GM10847 (cell line): ENCODE data around the gene GPM6B.

Experiments used
- POLR2A ChIP-seq: IDR thresholded peaks from 2 replicates; pipeline ENCODE4 v1.6.1; 2011; ENCODE audit not compliant: insufficient read length; ENCODE audit errors: extremely low read depth

Gene GPM6B

DNA sequence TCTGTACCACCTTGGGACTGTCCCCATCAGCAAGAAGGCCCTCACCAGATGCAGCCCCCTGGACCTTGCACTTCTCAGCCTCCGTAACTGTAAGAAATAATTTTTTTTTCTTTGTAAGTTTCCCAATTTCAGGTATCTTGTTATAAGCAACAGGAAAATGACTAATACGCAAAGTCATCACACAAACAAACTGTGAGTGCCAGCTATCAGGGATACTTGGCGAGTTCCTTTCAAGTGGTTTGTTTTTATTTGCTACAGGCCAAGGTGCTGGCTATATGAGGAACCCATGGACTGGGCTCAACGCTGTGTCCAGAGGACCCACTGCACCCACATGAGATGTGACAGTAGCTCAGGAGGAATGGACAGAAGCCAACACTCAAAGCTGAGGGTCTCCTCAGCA lies 11.5 kb upstream of the GPM6B start:
- no peak for TF ChIP-seq POLR2A

DNA sequence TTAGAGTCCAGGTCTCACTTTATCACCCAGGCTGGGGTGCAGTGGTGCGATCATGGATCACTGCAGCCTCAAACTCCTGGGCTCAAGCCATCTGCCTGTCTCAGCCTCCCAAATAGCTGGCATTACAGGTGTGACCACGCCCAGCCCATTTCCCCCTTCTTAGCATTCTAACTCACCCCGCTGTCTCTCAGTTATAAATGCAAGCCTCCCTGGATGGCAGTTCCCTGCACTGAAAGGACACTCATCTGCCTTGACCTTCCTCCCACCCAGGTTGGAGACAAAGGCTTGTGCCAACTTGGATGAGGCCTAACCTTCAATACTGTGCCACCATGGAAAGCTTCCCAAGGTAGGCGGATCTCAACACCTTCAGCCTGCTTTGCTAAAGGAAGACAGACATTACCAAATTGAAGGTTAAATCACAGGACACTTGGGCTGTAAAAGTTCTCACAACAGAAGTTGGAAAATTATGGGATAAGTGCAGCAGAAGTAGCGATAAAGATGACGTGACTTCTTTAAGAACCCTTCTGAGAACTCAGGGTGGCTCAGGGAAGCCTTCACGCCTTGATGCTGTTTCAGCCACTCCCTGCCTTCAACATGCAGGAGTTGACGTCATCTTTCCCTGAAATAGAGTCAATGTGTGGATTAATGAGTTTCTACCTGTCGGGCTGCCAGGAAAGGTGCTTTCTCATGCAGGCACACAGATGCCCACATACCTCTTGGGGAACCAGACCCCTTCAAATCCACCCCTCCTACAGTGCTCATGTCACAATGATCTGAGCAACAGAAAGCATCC lies 10.6 kb upstream of the GPM6B start:
- TF ChIP-seq POLR2A = no peak

DNA sequence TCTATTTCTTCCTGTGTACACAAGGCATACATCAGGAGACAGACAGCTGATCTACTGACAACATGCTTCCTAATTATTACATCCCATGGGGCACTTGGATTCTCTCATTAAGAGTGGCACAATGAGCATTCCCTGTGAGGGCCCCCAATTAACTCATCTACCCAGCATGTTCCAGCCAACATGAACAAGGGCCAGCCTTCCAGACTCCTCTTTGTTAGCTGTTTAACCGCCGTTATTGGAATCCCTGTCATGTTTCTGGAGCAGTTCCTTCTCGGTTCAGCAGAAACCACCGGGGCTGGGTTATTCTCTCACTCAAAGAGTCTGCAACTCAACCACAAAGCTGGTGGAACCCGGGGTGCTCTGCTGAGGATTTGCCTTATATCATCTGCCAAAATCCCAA lies 9.9 kb upstream of the GPM6B start:
- no peak for TF ChIP-seq POLR2A

DNA sequence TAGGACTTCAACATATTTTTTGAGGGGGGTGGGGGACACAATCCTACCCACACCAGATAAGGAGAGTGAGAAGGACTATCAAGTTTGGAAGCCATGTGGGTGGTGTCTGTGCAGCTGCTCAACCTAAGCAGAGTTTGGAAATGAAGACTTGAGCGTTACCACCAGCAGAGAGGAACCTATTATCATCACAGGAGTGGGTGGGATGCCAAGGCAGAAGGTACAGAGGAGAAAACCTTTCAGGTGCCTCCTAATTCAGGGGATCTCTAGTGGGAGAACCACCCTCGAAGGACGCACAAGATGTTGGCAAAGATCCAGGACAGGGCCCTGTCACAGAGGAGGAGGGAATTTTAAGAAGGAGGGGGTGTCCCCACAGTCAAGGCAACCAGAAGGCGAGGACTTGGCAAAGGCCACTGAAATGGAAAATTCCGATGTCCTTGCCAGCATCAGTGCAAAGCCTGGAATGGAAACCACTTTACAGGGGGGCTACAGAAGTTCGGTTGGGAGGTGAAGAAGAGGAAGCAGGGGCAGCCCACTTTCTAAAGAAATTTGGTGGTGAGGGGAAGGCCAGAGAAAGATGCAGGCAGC lies 8.4 kb upstream of the GPM6B start:
- TF ChIP-seq POLR2A = no peak

DNA sequence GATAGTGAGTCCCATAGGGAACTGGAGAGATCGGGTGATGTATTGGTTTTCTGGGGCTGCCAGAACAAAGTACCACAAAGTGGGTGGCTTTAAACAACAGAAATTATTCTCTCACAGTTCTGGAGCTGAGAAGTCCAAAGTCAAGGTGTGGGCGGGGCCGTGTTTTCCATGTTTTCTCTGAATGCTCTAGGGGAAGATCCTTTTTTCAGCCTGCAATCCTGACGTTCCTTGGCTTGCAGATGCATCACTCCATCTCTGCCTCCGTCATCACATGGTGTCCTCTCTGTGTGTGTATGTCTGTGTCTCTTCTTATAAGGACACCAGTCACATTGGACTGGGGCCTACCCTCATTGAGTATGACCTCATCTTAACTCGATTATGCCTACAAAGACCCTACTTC lies 7.9 kb upstream of the GPM6B start:
- TF ChIP-seq POLR2A = no peak

DNA sequence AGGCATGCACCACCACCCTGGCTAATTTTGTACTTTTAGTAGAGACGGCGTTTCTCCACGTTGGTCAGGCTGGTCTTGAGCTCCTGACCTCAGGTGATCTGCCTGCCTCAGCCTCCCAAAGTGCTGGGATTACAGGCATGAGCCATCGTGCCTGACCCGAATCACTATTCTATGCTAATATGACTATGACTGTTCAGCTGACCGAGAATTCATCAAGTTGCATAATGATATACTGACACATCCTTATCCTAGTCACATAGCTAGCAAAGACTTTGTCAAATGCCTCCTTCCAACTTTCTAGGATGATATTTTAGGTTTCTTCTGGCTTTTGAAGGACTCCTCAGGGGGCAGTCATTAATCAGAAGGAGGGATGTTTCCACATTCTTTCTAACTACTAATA lies 4.8 kb upstream of the GPM6B start:
- TF ChIP-seq POLR2A = no peak

DNA sequence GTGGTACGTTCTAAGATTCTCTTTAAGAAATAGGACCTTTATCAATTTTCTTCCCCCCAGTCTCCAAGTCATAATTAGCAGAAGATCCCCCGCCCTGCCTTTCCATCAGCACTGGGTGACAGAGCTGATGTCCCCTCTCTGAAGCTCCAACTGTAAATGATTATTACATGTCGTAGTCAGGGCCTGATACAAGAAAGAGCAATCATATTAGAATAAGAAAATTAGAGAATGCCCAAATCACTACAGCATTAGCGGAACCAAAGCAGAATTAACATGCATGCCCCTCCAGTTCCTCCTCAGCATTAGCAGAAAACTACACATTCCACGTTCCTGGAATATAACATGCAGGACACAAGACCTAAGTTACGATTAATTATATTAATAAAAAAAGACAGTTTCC lies 717 bp downstream of the GPM6B start:
- no peak for TF ChIP-seq POLR2A

DNA sequence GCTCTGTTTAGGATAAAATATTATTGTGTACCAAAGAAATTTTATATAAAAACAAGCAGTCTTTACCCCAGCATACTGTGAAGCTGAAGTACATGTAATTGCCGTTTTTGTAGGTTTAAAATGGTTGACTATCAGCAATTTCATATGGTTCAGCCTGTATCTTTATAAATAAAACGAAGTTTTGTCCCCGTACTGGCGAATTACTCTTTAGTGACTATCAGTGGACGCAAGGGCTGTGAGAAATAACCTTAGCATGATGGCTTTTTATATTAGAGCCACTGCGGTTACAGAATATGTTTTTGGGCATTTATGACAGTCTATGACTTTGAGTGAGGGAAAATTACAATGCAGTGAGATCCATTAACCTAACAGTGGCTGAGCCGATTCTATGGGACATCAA lies 1.2 kb downstream of the GPM6B start:
- TF ChIP-seq POLR2A = no peak

DNA sequence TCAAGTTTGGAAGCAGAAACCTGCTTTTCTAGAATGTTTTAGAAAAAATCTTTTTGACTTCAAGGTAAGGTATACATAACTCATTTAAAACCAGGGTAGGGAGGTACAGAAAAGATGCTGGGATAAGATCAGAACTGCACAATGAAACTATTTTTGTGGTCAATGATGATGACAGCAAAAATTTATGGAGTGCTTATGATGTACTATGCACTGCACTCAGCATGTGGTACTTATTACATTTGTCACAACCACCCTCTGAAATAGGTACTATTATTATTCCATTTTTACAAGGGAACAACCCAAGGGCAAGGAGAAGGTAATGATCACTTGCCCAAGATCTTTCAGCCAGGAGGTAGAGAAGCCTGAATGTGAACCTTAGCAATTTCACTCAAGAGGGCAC lies 8.0 kb downstream of the GPM6B start:
- no peak for TF ChIP-seq POLR2A

DNA sequence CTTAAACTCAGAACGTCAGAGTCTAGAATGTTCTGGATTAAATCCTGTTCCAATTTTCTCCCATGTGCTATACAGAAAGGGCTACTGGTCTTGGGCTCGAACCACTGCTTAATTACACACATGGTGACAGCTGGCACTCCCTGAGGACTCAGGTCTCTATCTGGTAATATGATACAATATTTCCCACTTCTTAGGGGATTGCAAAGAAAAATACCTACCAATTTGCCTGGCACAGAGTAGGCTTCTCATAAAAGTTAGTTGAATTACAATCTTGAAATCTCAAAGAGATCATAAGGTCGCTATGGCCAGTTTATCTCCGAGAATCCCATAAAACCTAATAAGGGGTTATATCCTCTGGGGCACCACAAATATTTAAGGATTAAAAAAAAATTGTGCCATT lies 8.6 kb downstream of the GPM6B start:
- no peak for TF ChIP-seq POLR2A

DNA sequence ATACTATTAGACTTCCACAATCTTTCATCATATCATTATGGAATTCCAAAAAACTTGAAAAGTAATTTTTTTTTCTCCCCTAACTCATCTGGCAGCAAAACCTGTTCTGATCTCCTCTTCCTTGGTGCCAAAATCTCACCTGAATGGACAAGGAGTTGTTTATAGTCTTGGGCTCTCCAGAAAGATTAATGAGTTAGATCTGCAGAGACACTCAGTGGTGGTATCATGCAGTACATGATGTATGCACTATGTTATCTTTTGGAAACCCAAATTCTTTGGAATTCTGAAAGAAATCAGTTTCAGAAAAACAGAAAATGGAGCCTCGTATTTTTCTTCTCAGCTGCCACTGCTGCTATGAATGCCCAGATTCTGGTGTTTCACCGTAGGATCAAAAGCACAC lies 11.7 kb downstream of the GPM6B start:
- no peak for TF ChIP-seq POLR2A

DNA sequence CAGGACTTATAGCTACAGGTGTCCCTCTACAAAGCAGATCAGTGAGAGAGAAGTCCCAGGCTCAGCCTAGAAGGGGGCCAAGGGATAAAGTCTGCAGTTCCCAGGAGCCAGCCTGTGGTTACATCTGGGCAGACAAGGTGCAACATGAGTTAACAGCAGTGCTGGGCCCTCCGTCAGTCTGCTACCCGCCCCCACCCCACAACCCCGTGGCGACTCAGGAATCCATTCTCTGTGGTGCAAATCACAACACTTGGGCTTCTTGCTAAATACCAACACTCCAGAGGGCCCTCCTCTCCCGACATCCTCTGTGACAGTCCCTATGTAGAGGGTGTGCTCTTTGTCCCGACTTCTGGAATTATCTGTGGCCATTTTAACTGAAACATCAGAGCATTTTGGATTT lies 13.8 kb downstream of the GPM6B start:
- TF ChIP-seq POLR2A = no peak

DNA sequence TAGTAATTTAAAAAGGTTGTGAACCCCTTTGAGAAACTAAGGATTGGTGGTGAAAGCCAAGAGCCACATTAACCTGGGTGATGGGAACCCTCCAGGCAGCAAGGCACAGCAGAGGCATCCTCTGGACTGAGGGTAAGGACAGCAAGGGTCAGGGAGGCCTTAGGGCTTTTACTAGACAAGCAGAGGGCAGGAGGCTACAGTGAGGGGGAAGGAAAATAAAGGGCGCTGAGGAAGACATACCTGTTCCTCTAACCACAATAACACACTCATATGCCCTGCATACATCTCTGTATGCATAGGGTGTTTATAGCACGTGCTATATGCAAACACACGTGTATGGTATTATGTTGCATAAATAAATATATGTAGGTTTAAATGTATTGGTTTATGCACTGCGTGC lies 18.7 kb downstream of the GPM6B start:
- TF ChIP-seq POLR2A = no peak

DNA sequence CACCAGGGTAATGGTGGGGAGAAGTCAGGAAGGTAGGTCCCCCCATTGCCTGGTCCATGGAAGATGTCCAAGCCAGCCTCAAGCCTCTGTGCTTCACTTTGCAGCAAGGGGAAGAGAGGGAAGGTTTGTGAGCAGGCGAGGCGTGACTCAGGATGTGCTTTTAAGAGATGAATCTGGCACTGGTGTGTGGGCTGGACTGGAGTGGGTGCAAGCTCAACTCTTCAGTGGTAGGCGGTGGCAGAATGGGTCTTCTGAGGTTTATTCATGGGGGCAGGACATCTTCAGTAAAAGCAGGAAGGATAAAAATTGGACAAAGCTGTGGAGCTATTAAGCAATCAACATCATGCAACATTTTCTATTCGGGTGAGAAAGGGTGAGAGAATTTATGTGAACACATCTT lies 19.4 kb downstream of the GPM6B start:
- TF ChIP-seq POLR2A = no peak

DNA sequence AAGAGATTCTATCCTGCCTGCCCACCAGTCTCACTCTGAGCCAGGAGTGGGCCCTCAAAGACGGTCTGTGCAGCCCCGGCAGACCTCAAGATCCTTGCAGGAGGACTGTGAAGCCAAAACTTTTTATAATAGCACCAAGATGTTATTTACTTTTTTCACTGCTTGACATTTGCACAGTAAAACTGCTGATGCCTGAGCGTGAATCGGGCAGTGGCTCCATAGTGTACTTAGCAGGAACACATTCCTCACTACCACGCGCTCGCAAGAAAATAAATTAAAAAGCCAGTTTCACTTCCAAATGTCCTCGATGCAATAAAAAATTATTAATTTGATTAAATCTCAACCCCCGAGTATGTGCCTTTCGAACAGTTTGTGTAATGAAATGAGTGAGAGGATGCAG lies 22.5 kb downstream of the GPM6B start:
- no peak for TF ChIP-seq POLR2A

DNA sequence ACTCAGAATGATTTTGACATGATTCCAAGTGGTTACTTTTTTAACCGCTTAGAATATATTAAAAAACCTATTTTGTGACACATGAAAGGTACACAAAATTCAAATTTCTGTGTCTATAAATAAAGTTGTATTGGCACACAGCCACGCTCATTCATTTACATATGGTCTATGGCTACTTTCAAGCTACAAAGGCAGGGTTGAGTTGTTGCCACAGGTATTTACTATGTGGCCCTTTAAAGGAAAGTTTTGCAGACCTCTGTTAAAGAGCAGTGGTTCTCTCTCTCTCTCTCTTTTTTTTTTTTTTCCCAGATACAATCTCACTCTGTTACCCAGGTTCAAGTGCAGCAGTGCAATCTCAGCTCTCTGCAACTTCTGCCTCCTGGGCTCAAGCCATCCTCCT lies 23.0 kb downstream of the GPM6B start:
- TF ChIP-seq POLR2A = no peak

DNA sequence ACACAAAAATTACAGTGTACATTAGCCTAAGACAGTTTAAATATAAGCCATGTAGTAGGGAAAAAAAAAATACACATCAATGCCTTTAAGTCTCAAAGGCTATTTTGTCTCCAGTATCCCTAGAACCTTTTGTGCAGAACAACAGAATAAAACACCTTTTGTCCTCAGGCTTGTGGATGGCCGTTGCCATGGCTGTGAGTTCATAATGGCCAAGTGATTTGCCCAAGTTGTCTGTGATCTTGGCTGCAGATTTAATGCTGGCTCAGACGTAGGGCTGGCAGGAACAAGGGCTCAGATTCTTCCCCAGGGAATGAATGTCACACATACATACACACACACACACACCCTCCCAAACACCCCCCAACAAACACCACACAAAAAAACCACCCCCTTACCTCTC lies 25.3 kb downstream of the GPM6B start:
- no peak for TF ChIP-seq POLR2A
